ENCODE data around the gene ADAD2. TPM values are rescaled to one million over a fixed set of nuclear protein-coding genes. Genes with fewer than 3 reads are reported as not detected.
A peak's percentile ranks its signal among the peaks of the same experiment; 100 is the strongest.

Gene ADAD2
- total and polyA plus RNA-seq, 9 of the 15 experiments (the other 6 are each of a cell fraction or from before 2014, with no cell fraction given) = 0.07 TPM; not detected in 8

DNA sequence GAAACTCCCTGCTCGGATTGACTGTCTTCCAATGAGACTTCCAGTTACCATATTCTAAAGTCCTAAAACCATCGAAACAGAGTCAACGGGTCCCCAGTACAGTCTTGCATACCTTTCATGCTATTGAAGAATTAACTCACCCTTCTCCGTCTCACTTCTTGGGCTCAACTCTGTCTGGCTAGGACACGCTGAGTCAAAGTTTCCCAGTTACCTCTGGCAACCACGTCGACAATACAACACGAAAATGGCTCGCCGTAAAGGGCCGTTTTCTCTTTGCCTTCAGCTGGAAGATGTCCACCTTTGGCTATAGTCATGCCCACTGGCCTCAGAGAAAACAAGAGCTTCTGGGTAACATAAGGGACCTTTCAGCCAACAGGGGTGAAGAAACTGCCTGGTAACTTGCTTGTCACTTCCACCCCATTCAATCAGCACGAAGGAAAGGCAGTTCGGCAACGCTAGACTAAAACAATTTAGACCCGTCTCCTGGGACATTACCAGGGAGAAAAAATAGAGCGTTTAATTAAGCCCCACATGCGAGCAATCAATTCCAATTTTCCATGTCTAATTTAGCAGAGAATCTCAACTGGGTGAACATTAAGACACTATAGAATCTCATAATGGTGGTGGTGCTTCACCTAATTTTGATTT lies 27.3 kb downstream of the ADAD2 start:
- in situ Hi-C loops (cut with MboI) = no loop called here
- no peak for DNase-seq (ENCODE audit: extremely low read depth in 1 of 4, low spot score in 3 of 4)
- Histone ChIP-seq H3K9me1 (ENCODE audit: control insufficient read depth, insufficient read depth, low read length) (no peaks in the 10 kb centered on the region), H3K36me3 (ENCODE audit: control insufficient read depth, insufficient read depth, low read length) (no peaks in the 10 kb centered on the region), H2AFZ (ENCODE audit: low read depth, low read length) (no peak overlapping the region), H3K4me1 (replicated peaks in 1 of 2; ENCODE audit: control insufficient read depth in 2 of 2, insufficient read depth in 2 of 2, low read length in 2 of 2) (peaks cover 0 to 6% of the 10 kb centered on the region in 2 experiments; a peak in 1 of 5 replicates), H3K4me2 (ENCODE audit: insufficient read depth, low read length) (no peak overlapping the region), H3K27ac (ENCODE audit: extremely low read depth, low read depth, low read length) (no peak overlapping the region), H3K79me2 (ENCODE audit: control insufficient read depth, insufficient read depth, low read length) (no peaks in the 10 kb centered on the region), H3K9me3 (replicated peaks; ENCODE audit: control insufficient read depth, insufficient read depth, low read depth, low read length) (no peaks in the 10 kb centered on the region), H3K9ac (ENCODE audit: insufficient read depth in 1 of 2, low read depth in 2 of 2, low read length in 2 of 2) (no peak overlapping the region), H3K27me3 (ENCODE audit: control insufficient read depth in 2 of 2, insufficient read depth in 2 of 2, low read length in 2 of 2) (peaks cover 78 to 86% of the 10 kb centered on the region in 2 experiments), H3K4me3 (no peak overlapping the region), H4K20me1 (replicated peaks; ENCODE audit: control insufficient read depth, insufficient read depth, low read length) (peaks cover 8% of the 10 kb centered on the region; the same call in 1 of the 2 replicates)
- ChIA-PET CTCF (ENCODE audit: low intra/inter-chr PET ratio) (no interaction called here), POLR2A (interaction anchor here (0.6 to 1.0 kb wide), 3 partner anchors 11 to 900 kb away, joined by 3 to 4 read pairs (median 4); no protein-coding TSS in a partner anchor)
- no peak for FAIRE-seq
- ATAC-seq = no peak
- intact Hi-C loops (cut with micrococcal nuclease) = no loop called here
- TF ChIP-seq ZNF212 (CRISPR knock-in tag; IDR thresholded peaks at IDR 0.05) (no peak), KDM4B (IDR thresholded peaks at IDR 0.05; ENCODE audit: borderline replicate concordance in 2 of 2, low read depth in 1 of 2) (no peak), RFX1 (IDR thresholded peaks at IDR 0.05) (peak; percentile 41), RFX5 (IDR thresholded peaks at IDR 0.05; ENCODE audit: low read depth, low read length) (peak; percentile 67), ZNF431 (CRISPR knock-in tag; IDR thresholded peaks at IDR 0.05) (no peak), NR2F6 (CRISPR knock-in tag; IDR thresholded peaks at IDR 0.05) (no peak)
- TF ChIP-seq, protein P1, sequence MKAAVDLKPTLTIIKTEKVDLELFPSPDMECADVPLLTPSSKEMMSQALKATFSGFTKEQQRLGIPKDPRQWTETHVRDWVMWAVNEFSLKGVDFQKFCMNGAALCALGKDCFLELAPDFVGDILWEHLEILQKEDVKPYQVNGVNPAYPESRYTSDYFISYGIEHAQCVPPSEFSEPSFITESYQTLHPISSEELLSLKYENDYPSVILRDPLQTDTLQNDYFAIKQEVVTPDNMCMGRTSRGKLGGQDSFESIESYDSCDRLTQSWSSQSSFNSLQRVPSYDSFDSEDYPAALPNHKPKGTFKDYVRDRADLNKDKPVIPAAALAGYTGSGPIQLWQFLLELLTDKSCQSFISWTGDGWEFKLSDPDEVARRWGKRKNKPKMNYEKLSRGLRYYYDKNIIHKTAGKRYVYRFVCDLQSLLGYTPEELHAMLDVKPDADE (conservative IDR thresholded peaks at IDR 0.05; ENCODE audit: control insufficient read depth, low read depth, low read length) = no peak
- TF ChIP-seq, protein P2, sequence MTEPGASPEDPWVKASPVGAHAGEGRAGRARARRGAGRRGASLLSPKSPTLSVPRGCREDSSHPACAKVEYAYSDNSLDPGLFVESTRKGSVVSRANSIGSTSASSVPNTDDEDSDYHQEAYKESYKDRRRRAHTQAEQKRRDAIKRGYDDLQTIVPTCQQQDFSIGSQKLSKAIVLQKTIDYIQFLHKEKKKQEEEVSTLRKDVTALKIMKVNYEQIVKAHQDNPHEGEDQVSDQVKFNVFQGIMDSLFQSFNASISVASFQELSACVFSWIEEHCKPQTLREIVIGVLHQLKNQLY (CRISPR knock-in tag; conservative IDR thresholded peaks at IDR 0.05) = no peak
- BruUV-seq (replicated peaks) = no TSS peak
- 2% methylated on average over 17 of the region's 17 CpGs for WGBS (ENCODE audit: insufficient coverage, low coverage, missing lambda C conversion rate)

All from K562 (cell line).